ENCODE data around the gene KCNT1.

The KCNT1 gene

GRCh38 chr9:135769489-135770202 lies 67.7 kb downstream of the KCNT1 start:
- DNase-seq, result no peak

DNA sequence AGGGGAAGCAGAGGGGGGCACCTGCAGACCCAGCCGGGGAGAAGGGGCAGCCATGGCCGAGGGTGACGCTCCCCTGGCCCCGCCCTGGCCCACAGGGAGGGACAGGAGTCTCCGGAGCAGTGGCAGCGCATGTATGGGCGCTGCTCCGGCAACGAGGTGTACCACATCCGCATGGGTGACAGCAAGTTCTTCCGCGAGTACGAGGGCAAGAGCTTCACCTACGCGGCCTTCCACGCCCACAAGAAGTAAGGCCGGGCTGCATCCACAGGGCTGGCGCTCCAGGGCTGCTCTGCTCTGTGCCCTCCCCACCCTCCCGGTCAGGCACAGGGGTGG lies 68.2 kb downstream of the KCNT1 start:
- DNase-seq, result no peak

GRCh38 chr9:135770771-135771170 lies 68.8 kb downstream of the KCNT1 start:
- DNase-seq, result no peak

DNA sequence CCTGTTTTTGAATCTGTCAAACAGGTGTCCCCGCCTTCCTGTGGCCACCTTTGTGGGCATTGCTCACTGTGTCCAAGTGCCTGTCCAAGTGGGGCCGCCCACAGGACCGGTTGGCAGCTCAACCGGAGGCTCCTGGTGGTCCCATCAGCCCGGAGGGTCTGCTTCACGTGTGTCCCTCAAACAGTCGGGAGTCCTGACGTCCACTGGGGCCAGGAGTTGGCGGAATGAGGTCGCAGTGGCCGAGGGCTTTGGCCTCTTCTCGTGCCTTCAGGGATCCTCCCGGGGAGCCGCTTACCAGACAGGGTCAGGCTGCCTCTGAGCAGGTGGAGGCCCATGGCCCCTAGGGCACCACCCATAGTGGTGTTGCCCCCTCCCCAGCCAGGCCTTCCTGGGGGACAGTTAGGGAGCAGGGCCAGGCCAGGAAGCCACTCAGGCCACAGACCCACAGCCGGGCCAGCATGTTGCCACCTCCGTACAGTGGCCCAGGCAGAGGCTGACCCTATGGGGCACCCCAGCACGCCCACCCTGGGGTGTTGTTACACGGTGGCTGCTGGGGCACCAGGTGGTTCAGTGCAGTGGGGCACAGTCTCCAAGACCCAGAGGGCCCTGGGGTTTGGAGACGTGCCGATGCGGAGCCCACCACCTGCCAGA lies 69.5 kb downstream of the KCNT1 start:
- no peak for DNase-seq

GRCh38 chr9:135772056-135772646 lies 70.2 kb downstream of the KCNT1 start:
- no peak for DNase-seq

DNA sequence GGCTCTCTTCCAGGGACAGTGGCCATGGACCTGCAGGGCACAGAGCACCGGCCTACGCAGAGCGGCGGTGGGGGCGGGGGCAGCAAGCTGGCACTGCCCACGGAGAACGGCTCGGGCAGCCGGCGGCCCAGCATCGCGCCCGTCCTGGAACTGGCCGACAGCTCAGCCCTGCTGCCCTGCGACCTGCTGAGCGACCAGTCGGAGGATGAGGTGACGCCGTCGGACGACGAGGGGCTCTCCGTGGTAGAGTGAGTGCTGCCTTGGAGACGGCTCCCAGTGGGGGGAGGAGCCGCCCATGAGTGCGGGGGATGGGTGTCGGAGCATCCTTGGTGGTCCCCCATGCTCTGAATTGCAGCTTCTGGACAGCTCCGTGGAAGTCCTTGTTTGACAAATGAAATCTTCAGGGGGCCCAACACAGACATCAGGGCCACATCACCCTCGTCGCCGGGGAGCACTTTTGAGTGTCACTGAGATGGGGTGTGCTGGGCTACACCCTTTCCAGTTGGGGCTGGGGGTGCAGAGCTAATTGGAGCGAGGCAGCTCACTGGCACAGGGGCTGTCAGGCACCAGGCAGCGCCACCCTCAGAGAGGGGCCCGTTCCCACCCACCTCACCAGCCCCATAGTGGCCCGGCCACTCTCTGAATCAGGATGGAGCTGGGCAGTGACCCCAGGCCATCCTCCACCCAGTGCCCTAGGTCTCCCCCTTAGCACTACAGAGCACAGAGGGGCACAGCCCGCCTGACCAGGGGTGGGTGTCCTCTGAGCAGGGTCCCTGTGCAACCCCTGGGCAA lies 70.9 kb downstream of the KCNT1 start:
- DNase-seq, result no peak

DNA sequence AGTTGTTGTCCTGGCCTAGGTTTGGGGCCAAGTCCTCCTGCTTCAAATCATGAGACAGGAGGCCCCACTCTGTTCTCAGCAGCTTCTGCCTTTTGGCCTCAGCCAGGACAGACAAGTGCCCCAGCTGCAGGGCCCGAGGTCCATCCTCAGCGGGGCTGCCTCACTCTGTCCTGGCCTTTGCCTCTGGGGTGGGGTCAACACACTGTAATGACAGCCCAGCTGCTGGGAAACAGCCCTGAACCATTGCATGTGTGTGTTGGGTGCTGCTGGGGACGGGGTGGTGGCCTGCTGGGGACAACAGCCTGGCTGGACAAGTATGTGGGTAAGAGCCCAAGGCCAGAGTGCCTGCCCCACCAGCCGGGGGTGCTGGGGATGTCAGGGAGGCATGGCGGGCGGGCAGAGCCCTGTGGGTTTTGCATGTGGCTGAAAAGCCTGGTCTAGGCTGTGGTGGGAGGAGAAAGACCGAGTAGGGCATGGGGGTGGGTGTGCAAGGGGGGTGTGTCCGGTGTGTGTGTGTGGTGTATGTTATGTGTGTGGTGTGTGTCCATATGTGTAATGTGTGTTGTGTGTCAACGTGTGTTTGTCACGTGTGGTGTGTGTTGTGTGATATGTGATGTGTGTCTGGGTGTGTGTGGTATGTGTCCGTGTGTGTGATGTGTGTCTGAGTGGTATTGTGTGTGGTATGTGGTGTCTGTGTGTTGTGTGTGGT lies 71.7 kb downstream of the KCNT1 start:
- no peak for DNase-seq

GRCh38 chr9:135774239-135774747 lies 72.3 kb downstream of the KCNT1 start:
- no peak for DNase-seq

GRCh38 chr9:135774794-135775525 lies 73.0 kb downstream of the KCNT1 start:
- no peak for DNase-seq

- no peak for DNase-seq
Observed at GRCh38 chr9:135775911-135776310, 73.9 kb downstream of the KCNT1 start.

DNA sequence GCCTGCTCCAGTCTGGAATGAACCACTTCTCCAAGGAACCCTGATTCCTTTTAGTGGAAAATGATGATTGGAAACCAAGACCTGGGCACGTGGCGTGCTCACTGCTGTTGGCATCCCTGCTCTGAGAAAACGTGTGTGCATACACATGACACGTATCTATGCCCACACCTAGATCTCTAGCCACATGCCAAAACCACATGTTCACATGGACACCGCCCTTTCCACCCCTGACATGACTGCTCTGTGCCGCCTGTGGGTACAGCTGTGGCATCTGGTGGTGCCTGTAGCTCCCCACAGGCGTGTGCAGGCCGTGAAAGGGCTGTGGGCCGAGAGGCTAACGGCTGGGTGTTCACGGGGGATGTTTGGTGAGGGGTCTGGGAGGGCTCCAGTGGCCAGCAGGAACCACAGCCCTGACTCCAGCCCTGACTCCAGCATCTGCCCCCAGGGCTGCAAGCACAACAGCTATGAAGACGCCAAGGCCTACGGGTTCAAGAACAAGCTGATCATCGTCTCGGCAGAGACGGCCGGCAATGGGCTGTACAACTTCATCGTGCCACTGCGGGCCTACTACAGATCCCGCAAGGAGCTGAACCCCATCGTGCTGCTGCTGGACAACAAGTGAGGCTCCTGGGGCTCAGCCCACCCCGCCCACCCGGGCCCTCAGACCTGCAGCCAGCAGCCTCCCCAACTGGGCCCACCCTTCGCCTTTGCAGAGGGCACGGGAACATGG lies 75.1 kb downstream of the KCNT1 start:
- DNase-seq, result no peak

GRCh38 chr9:135777623-135778177 lies 75.7 kb downstream of the KCNT1 start:
- DNase-seq, result no peak

DNA sequence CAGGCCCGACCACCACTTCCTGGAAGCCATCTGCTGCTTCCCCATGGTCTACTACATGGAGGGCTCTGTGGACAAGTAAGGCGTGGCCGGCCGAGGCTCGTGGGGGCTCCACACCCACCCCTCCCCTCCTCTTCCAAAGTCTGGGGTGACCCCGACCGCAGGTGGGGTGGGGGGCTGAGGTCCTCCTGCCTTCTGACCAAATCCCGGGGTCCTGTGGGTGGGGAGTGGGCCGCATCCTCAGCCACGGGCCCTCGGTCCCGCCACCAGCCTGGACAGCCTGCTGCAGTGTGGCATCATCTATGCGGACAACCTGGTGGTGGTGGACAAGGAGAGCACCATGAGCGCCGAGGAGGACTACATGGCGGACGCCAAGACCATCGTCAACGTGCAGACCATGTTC lies 76.4 kb downstream of the KCNT1 start:
- DNase-seq, result no peak

- no peak for DNase-seq
Observed at GRCh38 chr9:135779571-135779970, 77.6 kb downstream of the KCNT1 start.

GRCh38 chr9:135780086-135780485 lies 78.1 kb downstream of the KCNT1 start:
- no peak for DNase-seq

DNA sequence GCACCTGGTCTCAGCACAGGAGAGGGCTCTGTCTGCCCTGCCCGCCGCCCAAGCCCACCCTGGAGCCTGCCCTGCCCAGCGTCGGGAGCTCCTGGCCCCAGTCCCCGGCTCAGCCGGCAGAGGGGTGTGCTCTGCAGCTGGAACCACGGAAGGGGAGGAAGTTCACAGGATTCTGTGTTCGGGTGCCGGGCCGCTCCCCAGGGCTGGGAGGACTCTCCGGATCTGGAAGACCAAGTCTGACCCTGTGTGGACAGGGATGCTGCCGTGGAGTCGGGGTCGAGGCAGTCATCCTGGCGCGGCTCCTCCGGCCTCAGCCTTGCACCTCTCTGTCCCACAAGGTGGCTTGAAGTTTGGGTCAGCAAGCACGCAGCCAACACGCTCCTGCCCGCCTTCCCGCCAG lies 78.6 kb downstream of the KCNT1 start:
- no peak for DNase-seq

- DNase-seq, result no peak
Observed at GRCh38 chr9:135782946-135783345, 81.0 kb downstream of the KCNT1 start.

- no peak for DNase-seq
Observed at GRCh38 chr9:135783540-135784245, 81.7 kb downstream of the KCNT1 start.

GRCh38 chr9:135785013-135785575 lies 83.1 kb downstream of the KCNT1 start:
- no peak for DNase-seq

DNA sequence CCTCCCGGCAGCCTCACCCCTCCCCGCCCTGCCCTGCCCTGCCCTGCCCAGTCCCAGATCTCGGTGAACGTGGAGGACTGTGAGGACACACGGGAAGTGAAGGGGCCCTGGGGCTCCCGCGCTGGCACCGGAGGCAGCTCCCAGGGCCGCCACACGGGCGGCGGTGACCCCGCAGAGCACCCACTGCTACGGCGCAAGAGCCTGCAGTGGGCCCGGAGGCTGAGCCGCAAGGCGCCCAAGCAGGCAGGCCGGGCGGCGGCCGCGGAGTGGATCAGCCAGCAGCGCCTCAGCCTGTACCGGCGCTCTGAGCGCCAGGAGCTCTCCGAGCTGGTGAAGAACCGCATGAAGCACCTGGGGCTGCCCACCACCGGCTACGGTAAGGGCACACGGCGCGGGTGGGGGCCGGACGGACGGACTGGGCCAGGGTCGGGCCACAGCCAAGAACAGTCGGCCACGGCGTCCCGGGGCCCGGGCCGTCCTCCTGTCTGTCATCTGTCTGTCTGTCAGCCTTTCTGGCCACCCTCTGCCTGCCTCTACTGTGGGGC lies 84.2 kb downstream of the KCNT1 start:
- DNase-seq, result no peak
